NOMO-1 treated with DMSO at 0.1 percent for 48 hours (cell line): ENCODE measurements around the gene GPR26.
"Not testable (repeated sequence)": the region's sequence is repeated elsewhere in the genome, so short reads cannot be mapped to it uniquely, and the experiment has no call there.

Experiments
- DNase-seq: peaks from one replicate; lab custom pipeline; 2025; ENCODE audit not compliant: unreplicated experiment; lab: John Stamatoyannopoulos, UW

GPR26 gene

DNA sequence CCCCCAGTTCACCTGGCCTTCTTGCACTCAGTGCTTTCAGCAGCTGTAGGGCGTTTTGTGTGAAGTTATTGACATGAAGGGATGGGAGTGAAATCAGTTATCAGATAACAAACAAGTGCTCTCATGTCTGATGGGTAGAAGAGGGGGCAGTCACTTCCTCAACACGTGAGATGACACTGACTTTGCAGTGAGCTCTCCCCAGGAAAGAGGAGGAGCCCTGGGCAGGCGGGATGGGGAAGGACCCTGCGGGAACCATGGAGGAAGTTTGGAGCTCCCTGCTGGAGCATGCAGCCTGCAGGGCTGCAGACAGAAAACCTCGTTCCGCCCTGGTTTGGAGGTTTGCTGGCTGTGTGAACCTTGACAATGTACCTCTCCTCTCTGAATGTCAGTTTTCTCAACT is 38.7 kb downstream of the GPR26 start:
- no peak for DNase-seq

DNA sequence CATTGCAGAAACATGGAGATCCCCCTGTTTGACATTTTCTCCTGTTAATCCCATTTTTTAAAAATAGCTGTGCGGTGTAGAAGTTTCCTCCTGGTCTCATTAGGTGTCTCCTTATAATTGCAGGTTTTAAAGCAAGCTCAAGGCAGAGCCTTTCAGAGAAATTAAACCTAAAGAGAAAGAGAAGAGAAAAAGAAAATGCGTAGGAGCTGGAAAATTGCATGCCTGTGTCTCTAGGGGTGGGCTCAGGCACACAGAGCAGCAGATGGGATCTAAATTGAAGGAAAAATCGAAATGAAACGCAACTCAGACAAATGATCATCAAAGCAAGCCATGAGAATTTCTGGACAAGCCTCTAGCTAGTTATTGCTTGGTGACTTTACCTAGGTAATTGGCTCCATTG is 40.1 kb downstream of the GPR26 start:
- DNase-seq: no peak

DNA sequence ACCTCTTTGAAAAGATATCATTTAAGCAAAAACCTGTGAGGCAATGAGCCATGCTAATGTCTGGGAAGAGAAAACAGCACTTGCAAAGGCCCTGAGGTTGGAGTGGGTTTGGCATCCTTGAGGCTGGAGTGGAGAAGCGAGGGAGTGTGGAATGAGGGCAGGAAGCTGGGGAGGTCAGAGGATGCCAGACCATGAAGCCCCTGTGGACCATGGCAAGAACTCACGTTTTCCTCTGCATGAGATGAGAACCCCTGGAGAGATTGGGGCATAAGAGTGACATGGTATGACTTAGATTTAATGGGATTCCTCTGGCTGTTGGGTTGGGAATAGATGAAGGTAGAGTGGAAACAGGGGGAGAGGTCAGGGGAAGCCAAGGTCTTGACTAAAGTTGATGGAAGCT is 49.4 kb downstream of the GPR26 start:
- DNase-seq: no peak

DNA sequence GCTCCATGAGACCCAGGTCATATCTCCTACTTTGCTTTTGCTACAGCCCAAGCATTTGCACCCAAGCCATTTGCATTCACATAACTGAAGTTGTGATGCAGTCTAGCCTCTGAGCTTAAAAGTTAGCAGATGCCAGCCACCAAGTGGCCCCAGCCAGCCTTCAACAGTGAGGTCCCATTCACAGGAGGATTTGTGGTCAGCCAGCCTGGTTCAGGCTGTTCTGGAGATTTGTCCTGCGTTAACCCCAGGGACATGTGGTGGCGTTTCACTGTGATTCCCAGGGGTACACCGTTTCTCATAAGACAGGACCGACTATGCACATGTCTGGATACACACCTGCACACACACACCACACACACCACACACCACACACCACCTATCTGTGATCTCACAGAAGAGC is 51.2 kb downstream of the GPR26 start:
- DNase-seq: no peak

DNA sequence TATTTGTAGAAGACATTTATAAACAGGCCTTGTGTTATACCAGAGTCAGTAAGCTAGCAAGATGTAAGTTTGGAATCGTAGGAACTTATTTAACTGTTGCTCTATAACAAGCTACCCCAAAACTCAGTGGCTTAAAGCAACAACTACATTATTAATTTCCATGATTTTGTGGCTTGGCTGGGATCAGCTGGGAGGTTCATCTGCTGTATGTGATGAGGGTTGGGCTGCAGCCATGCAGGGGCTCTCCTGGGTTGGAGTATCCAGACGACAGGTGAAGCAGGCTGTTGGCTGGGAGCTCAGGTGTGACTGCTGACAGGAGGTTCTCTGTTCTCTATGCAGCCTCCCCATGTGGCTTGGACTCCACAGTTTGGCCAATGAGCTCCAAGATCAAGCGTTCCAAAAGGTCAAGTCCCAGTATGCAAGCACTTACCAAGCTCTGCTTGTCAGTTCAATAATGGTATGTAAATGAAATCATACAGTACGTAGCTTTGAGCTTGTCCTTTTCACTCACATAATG is 52.4 kb downstream of the GPR26 start:
- no peak for DNase-seq

DNA sequence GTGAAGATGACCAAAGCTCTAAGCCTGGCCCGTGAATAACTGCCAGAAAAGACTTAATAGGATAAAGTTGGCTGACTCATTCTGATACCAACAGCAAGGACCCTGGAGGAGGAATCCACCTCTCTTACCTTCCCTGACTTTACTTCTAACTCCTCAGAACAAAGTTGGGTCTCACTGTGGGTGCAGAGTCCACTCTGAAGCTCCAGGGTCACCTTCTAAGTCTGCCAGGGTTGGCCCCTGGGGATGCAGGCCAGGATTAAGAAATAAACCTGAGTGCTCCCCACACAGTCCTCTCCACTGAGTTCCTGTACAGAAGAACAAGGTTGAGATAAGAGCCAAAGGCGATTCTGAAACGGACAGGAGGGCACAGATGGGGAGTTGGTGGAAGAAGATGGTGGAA is 54.4 kb downstream of the GPR26 start:
- DNase-seq: no peak

DNA sequence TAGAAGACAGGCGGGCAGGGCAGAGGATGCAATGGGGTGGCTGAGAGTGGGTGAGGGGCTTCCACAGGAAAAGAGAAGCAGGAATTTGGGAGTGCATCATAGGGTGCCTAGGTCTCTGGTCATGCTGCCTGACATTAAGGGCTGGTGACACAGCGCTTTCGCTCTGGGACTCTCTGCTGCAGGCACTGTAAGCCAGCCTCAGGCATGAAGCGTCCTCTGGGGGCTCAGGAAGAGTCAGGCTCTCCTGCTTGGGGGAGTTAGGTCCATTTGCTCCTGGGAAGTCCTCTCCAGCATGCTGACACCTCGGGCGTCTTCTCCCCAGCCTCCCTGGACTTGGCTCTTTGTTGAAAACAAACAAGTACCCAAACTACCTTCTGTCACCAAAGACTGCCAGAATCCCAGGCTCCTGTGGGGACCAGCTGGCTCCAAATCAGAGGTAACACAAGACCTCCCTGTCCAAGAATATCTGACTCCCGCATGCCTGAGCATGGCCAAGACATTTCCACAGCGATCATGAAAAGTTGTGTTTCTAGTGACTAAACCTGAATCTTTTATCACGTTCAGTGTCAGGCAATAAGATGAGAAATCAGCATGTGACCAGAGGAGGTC is 55.4 kb downstream of the GPR26 start:
- DNase-seq: no peak

DNA sequence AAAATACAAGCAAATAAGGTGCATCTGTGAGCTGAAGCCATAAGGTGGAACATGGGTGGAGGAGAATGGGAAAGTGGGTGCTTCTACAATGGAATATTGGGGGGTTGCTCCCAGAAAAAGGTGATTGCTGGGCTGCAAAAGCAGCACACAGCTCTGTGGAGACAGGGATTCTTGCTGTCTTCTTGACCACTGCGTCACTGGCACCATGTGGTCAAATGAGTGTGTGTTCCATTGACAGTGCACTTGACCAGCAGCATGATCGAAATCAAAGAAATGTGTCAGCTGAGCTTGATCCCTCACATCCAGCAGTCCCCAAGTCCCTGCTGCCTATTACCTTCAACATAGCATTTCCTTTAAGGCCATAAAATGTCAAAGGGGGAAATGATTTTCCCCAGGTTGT is 56.2 kb downstream of the GPR26 start:
- DNase-seq: no peak

DNA sequence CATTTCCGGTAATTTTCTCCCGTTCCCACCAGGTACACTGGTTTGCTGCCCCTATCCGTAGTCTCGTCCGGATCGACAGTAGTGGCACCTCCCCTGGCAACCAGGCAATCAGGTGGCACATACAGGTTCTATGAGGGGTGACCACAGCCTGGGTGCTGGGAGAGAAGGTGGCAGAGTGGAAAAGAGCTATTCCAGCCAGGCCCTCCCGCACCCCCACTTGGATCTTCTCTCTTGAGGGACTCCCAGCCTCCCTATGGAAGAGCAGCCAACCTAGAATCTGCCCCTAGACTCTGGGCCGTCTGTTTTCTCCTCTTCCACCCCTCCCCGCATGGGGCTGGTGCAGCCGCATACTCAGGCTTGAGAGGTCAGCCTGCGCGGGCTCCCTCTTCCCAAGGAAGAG is 58.6 kb downstream of the GPR26 start:
- DNase-seq: no peak

DNA sequence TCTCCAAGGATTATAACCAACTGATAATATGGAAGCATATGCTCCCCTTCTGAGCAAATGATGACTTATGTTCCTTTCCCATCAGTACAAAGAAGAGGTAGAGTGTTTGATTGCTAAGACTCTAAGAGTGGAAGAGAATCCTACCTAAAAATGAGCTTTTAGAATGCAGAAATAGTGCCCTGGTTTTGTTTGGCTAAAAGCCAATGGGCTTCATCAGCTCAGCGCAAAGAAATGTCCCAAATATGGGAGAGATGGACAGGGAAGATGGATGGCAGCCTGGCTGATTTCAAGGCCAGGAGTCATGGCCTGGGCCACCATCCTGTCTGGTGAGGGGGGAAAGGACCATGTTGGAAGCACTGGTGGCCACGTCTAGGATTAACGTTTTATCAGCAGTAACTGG is 60.2 kb downstream of the GPR26 start:
- DNase-seq: no peak

DNA sequence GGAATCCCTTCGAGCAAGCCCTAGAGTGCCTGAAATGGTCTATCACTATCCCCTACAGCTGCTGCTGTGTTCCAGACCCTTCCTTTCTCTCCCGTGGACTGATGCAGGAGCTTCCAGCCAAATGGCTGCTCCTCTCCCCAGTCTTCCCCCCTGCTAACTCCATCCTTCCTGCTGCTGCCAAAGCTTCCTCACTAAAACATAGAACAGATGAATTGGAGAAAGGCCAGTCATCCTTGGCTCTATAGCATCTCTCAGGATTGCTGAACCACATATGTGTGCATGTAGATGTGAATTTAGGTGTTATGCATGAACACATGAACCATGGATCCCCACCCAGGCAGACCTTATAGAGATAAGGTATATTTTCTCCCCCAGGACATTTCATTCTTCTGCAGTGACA is 60.7 kb downstream of the GPR26 start:
- DNase-seq: no peak

DNA sequence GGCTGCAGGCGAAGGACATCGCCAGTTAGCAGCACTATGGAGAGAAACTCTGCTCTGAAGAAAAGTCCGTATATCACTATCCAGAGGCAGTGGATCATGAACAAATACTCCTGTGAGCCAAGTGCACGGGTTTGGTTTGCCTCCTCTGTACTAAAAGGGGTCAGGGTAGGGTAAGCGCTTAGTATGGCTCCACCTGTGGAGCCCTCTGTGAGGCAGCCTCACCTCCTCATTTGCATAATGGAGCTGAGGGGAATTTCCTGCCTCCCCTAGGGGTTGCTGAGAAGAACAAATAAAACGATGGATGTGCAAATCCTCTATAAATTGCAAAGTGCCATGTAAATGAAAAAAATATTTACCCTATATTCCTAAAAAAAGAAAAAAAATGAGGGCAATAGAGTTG is 63.4 kb downstream of the GPR26 start:
- DNase-seq: no peak

DNA sequence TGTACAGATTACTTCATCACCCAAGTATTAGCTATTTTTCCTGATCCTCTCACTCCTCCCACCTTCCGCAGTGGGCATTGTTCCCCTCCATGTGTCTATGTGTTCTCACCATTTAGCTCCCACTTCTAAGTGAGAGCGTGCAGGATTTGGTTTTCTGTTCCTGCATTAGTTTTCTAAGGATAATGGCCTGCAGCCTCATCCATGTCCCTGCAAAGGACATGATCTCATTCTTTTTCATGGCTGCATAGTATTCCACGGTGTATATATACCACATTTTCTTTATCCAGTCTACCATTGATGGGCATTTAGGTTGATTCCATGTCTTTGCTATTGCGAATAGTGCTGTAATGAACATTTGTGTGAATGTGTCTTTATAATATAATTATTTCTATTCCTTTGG is 70.8 kb downstream of the GPR26 start:
- DNase-seq: not testable (repeated sequence)

DNA sequence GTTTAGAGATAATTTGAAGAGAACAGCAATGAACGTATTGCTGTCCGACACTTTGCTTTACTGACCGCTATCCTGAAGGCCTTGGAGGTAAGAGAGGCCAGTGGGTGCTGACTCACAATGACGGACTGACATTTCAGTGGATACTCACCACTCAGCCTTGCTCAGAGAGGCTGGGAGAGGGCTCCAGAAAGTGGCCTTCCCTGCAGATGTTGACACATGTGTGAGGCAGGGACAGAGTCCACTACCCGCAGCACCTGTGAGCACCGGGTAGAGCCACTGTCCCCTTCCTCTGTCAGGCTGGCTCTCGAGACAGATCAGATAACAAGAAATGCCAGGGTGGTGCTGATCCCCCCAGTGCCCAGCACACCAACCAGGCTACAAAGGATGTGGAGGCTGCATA is 75.0 kb downstream of the GPR26 start:
- no peak for DNase-seq

DNA sequence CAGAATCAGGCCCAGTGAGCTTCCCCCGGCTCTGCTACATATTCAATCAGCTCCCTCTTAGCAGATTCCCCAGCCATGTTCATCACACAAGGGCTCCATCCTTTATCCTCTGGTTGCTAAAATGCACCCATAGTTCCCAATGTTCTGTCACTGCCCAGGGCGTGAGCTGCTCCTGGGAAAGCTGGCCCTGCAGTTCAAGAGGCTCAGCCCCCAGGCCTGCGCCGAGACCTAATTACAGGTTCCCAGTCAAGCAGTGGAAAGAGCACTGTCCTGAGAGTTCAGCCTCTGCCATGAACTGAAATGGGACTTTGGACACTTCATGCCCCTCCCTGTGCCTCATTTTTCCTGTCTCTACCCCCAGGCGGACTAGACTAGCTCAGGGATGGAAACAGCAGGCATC is 75.6 kb downstream of the GPR26 start:
- DNase-seq: no peak

DNA sequence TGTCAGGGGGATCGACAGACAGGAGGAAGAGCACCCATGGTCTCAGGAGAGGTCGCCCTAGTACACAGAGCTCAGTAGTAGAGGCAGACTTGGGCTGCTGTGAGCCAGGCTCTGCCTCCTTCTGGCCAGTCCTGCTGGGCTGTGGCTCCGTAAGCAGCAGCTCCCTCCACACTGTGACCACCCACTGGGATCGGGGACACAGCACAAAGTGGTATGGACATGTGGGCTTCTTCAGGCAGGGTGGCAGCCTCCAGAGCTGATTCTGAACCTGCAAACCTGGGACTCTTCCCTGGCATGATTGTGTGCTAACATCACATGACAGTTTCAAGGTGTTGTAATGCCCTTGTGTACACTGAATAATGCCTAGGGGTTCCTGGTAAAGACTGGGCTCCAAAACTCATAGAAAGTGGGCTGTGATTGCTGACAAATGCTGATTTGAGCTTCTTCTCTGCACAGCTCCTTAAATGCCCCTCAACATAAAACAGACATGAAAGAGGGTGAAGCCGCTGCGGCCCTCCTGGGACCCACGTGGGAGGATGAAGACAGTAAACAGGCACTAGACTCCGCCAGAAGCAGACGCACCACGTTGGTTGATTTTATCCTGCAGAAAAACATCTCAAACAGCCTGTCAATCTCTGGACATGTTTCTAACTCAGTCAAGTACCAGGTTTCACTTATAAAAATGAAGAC is 76.7 kb downstream of the GPR26 start:
- DNase-seq: no peak

DNA sequence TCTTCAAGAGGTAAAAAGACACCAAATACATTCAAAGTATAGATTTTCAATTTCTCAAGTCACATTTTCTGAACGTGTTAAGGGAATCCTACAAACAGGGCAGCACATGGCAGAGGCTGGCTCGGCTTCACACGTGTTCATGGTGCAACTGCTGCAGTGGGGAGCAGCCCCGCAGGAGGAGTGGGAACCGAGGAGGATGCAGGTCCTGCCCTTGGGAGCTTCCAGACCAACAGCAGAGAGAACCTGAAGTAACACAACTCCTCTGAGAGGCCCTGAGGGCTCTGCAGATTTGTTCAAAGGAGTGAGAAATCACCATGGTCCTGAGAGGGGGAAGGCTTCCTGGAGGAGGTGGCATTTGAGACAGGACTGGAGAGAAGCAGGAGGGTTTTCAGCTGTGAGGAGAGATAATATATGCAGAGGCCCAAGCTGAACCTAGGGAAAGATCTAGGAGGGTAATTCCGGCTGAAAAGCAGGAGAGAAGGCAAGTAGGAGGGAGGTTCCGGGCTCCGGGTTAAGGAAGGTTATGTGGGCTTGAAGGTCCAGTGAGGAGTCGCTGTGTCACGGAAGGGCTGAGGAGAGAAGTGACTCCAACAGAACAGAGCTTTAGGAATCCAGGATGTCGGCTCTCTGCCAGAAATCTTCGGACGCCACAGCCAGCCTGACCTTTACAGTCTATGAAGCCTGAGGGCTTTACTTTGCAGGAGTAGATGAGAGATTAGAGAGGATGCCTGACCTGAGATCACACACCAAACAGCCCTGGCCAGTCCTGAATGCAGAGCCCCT is 77.5 kb downstream of the GPR26 start:
- DNase-seq: no peak

DNA sequence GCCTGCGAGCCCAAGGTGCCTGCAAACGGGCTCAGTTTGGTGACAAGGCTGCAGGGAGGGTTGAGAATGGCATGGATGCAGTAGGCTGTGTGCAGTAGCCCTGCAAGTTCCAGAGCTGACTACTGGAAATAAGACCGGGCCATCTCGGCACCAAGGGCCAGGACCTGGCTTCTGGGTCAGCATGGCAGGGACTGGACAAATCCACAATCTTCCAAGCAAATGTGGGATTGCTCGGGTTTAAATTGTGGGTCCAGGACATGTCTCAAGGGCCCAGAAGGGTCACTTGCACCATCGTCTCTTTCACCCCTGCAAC is 78.0 kb downstream of the GPR26 start:
- no peak for DNase-seq
